DOHH2 (cell line): ENCODE data around the gene ARID5A.

Experiments used
- H3F3A ChIP-seq: fragments of 200-600 bp; sonication (generic), shearing (Covaris generic); 2 replicates; pipeline ENCODE4 v1.6.0; 2016; ENCODE audit warnings: antibody characterized with exemption, mild to moderate bottlenecking; ENCODE audit not compliant: control insufficient read depth, insufficient read depth
- H3K27ac ChIP-seq: fragments of 200-600 bp; sonication (generic); 2 replicates; pipeline ENCODE4 v1.5.1; 2014; ENCODE audit warnings: low read depth, mild to moderate bottlenecking, low read length, moderate library complexity
- H3K27me3 ChIP-seq: fragments of 200-600 bp; sonication (generic); 2 replicates; pipeline ENCODE4 v1.6.1; 2014; ENCODE audit warnings: mild to moderate bottlenecking, low read length, mixed read lengths; ENCODE audit not compliant: control insufficient read depth
- H3K36me3 ChIP-seq: fragments of 200-600 bp; sonication (generic); 2 replicates; pipeline ENCODE4 v1.6.1; 2014; ENCODE audit warnings: mild to moderate bottlenecking, low read length, moderate library complexity, mixed read lengths; ENCODE audit not compliant: control insufficient read depth
- H3K4me1 ChIP-seq: fragments of 200-600 bp; sonication (generic); 2 replicates; pipeline ENCODE4 v1.6.1; 2014; ENCODE audit warnings: mild to moderate bottlenecking, low read length, mixed read lengths; ENCODE audit not compliant: control insufficient read depth
- H3K4me2 ChIP-seq: fragments of 200-600 bp; sonication (generic); 2 replicates; pipeline ENCODE4 v1.6.0; 2014; ENCODE audit warnings: mild to moderate bottlenecking, low read length, moderate library complexity
- H3K4me3 ChIP-seq: fragments of 200-600 bp; sonication (generic); 2 replicates; pipeline ENCODE4 v1.5.1; 2014; ENCODE audit warnings: mild to moderate bottlenecking, low read length, mixed read lengths
- H3K79me2 ChIP-seq: fragments of 200-600 bp; sonication (generic); 2 replicates; pipeline ENCODE4 v1.6.1; 2014; ENCODE audit warnings: mild to moderate bottlenecking, low read length, mixed read lengths; ENCODE audit not compliant: control insufficient read depth
- H3K9me2 ChIP-seq: fragments of 200-600 bp; sonication (generic); replicated peaks from 2 replicates; pipeline ENCODE4 v1.6.1; 2014; ENCODE audit warnings: mild to moderate bottlenecking, low read length, mixed read lengths; ENCODE audit not compliant: control insufficient read depth
- H3K9me3 ChIP-seq: fragments of 200-600 bp; sonication (generic); 2 replicates; pipeline ENCODE4 v1.6.1; 2014; ENCODE audit warnings: antibody characterized with exemption, low read length, mixed read lengths; ENCODE audit not compliant: control insufficient read depth, insufficient read depth
- H4K20me1 ChIP-seq: fragments of 200-600 bp; sonication (generic); 2 replicates; pipeline ENCODE4 v1.6.0; 2014; ENCODE audit warnings: low read depth, mild to moderate bottlenecking, antibody characterized with exemption, low read length, moderate library complexity; ENCODE audit not compliant: control insufficient read depth, insufficient read depth
- EZH2phosphoT487 ChIP-seq: fragments of 200-600 bp; sonication (generic); IDR thresholded peaks from 2 replicates; pipeline ENCODE4 v1.6.1; 2017; ENCODE audit warnings: borderline replicate concordance, mild to moderate bottlenecking, antibody characterized with exemption, low read length, moderate library complexity, mixed read lengths
- TF ChIP-seq, protein P1 (sequence below): fragments of 200-600 bp; sonication (generic); IDR thresholded peaks from one replicate; pipeline ENCODE4 v1.5.1; 2014; ENCODE audit warnings: antibody characterized with exemption, mild to moderate bottlenecking, low read depth, low read length; ENCODE audit not compliant: poor library complexity, severe bottlenecking

The ARID5A gene

GRCh38 chr2:96521219-96521618 is 15.3 kb upstream of the ARID5A start:
- H3K4me1 ChIP-seq = no peaks in the 10 kb centered on the region
- H3K27ac ChIP-seq = no peak overlapping the region
- H3K79me2 ChIP-seq = no peaks in the 10 kb centered on the region
- no peak overlapping the region for H3K4me3 ChIP-seq
- H3F3A ChIP-seq = no peaks in the 10 kb centered on the region
- H4K20me1 ChIP-seq = no peaks in the 10 kb centered on the region
- no peak for TF ChIP-seq EZH2phosphoT487
- TF ChIP-seq, protein P1, sequence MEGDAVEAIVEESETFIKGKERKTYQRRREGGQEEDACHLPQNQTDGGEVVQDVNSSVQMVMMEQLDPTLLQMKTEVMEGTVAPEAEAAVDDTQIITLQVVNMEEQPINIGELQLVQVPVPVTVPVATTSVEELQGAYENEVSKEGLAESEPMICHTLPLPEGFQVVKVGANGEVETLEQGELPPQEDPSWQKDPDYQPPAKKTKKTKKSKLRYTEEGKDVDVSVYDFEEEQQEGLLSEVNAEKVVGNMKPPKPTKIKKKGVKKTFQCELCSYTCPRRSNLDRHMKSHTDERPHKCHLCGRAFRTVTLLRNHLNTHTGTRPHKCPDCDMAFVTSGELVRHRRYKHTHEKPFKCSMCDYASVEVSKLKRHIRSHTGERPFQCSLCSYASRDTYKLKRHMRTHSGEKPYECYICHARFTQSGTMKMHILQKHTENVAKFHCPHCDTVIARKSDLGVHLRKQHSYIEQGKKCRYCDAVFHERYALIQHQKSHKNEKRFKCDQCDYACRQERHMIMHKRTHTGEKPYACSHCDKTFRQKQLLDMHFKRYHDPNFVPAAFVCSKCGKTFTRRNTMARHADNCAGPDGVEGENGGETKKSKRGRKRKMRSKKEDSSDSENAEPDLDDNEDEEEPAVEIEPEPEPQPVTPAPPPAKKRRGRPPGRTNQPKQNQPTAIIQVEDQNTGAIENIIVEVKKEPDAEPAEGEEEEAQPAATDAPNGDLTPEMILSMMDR = no peak
- peaks cover 29% of the 10 kb centered on the region for H3K27me3 ChIP-seq
- no peak overlapping the region for H3K4me2 ChIP-seq
- no peaks in the 10 kb centered on the region for H3K36me3 ChIP-seq
- no peaks in the 10 kb centered on the region for H3K9me2 ChIP-seq
- H3K9me3 ChIP-seq = peaks cover 4% of the 10 kb centered on the region; the same call in 1 of the 2 replicates

GRCh38 chr2:96522304-96523203 is 14.0 kb upstream of the ARID5A start:
- peaks cover under 1% of the 10 kb centered on the region; the same call in 1 of the 2 replicates for H3K4me1 ChIP-seq
- TF ChIP-seq, protein P1 = no peak
- TF ChIP-seq EZH2phosphoT487 = no peak
- no peaks in the 10 kb centered on the region for H3K9me2 ChIP-seq
- no peak overlapping the region for H3K4me3 ChIP-seq
- H3F3A ChIP-seq = no peaks in the 10 kb centered on the region
- no peaks in the 10 kb centered on the region for H3K79me2 ChIP-seq
- no peak overlapping the region for H3K27ac ChIP-seq
- no peaks in the 10 kb centered on the region for H3K9me3 ChIP-seq
- H3K4me2 ChIP-seq = no peak overlapping the region
- no peaks in the 10 kb centered on the region for H4K20me1 ChIP-seq
- no peaks in the 10 kb centered on the region for H3K36me3 ChIP-seq
- peaks cover 41% of the 10 kb centered on the region for H3K27me3 ChIP-seq

DNA sequence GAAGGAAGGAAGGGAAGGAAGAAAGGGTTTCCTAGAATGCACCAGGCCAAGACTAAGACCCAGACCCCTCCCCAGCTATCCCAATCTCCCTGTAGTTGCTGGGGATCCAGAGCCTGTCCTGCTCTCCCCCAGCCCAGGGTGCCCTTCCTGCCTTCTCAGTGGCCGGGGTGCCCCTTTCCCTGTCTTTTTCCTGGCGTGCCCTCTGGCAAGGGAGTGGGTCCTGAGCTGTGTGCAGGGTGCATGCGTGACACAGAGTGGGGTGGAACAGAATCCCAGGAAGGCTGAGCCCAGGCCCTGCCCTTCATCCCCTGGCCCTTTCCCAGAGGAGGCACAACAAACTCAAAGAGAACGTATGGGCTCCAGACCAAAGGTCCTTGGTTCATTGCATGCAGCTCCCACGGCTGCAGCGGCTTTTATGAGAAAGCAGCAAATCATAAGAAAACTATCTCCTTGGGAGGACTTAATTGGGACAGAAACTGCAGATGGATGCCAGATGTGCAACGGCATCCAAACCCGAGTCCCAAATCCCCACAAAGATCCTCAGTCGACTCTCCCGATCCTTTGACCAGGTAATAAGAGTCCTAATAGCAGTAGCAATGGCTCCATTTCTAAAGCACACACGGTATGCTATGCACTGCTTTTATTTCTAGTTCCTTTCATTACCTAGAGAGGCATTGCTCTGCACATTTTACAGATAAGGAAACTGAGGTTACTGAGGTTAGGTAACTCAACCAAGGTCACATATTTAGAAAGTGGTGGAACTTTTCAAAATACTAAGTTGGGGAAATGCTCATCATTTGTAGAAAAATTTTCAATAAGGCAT is 12.7 kb upstream of the ARID5A start:
- no peak for TF ChIP-seq EZH2phosphoT487
- TF ChIP-seq, protein P1 = no peak
- H4K20me1 ChIP-seq = no peaks in the 10 kb centered on the region
- no peak overlapping the region for H3K4me2 ChIP-seq
- no peak overlapping the region for H3K4me3 ChIP-seq
- no peaks in the 10 kb centered on the region for H3K9me2 ChIP-seq
- peaks cover 54% of the 10 kb centered on the region for H3K27me3 ChIP-seq
- no peaks in the 10 kb centered on the region for H3F3A ChIP-seq
- H3K79me2 ChIP-seq = no peaks in the 10 kb centered on the region
- no peaks in the 10 kb centered on the region for H3K9me3 ChIP-seq
- peaks cover 5% of the 10 kb centered on the region; the same call in 1 of the 2 replicates for H3K4me1 ChIP-seq
- no peaks in the 10 kb centered on the region for H3K36me3 ChIP-seq
- no peak overlapping the region for H3K27ac ChIP-seq
